ENCODE measurements around the gene XYLT1. TPM values are rescaled to one million over a fixed set of nuclear protein-coding genes. Genes with fewer than 3 reads are reported as not detected.

Gene XYLT1
- total RNA-seq, 2 donors from 2014 or later = 21.4 to 22.6 TPM

- Mint-ChIP-seq H3K36me3 (ENCODE audit: low read depth) (peaks cover 4% of the 10 kb centered on the region), H3K4me3 (no peak overlapping the region)
- ATAC-seq (replicated peaks) = peak; percentile 69
These were observed 218.7 kb downstream of the XYLT1 start for GRCh38 chr16:17252064-17252463.

GRCh38 chr16:17251496-17251895 is 219.3 kb downstream of the XYLT1 start:
- Mint-ChIP-seq H3K9me3 (no peaks in the 10 kb centered on the region), H3K4me3 (no peak overlapping the region), H3K27ac (peak overlapping the region; percentile 18), H3K4me1 (peaks cover 10% of the 10 kb centered on the region), H3K27me3 (no peaks in the 10 kb centered on the region), H3K36me3 (ENCODE audit: low read depth) (no peaks in the 10 kb centered on the region)
- no peak for ATAC-seq (replicated peaks)

More at GRCh38 chr16:17252064-17252463, 218.7 kb downstream of the XYLT1 start:
- H3K9me3 Mint-ChIP-seq = no peaks in the 10 kb centered on the region
- H3K27me3 Mint-ChIP-seq = no peaks in the 10 kb centered on the region
- H3K27ac Mint-ChIP-seq = no peak overlapping the region
- H3K4me1 Mint-ChIP-seq = peaks cover 6% of the 10 kb centered on the region

GRCh38 chr16:17246974-17247732 is 223.6 kb downstream of the XYLT1 start:
- no peak for ATAC-seq (replicated peaks)
- Mint-ChIP-seq H3K36me3 (ENCODE audit: low read depth) (no peaks in the 10 kb centered on the region), H3K27me3 (no peaks in the 10 kb centered on the region), H3K27ac (no peak overlapping the region), H3K4me1 (peaks cover 16% of the 10 kb centered on the region), H3K9me3 (no peaks in the 10 kb centered on the region), H3K4me3 (no peak overlapping the region)

- Mint-ChIP-seq H3K4me1 (peaks cover 16% of the 10 kb centered on the region), H3K36me3 (ENCODE audit: low read depth) (no peaks in the 10 kb centered on the region)
These were observed 224.4 kb downstream of the XYLT1 start for GRCh38 chr16:17246268-17246885.

GRCh38 chr16:17245776-17246175 is 225.0 kb downstream of the XYLT1 start:
- Mint-ChIP-seq H3K9me3 (no peaks in the 10 kb centered on the region), H3K27me3 (no peaks in the 10 kb centered on the region), H3K4me3 (no peak overlapping the region), H3K4me1 (peaks cover 16% of the 10 kb centered on the region), H3K27ac (no peak overlapping the region), H3K36me3 (ENCODE audit: low read depth) (no peaks in the 10 kb centered on the region)
- no peak for ATAC-seq (replicated peaks)

More at GRCh38 chr16:17246268-17246885, 224.4 kb downstream of the XYLT1 start:
- no peak overlapping the region for H3K27ac Mint-ChIP-seq
- H3K4me3 Mint-ChIP-seq = no peak overlapping the region
- ATAC-seq (replicated peaks) = no peak
- H3K27me3 Mint-ChIP-seq = no peaks in the 10 kb centered on the region
- no peaks in the 10 kb centered on the region for H3K9me3 Mint-ChIP-seq

GRCh38 chr16:17244872-17245551 is 225.7 kb downstream of the XYLT1 start:
- ATAC-seq (replicated peaks) = no peak
- no peaks in the 10 kb centered on the region for H3K9me3 Mint-ChIP-seq
- H3K27me3 Mint-ChIP-seq = no peaks in the 10 kb centered on the region
- H3K4me1 Mint-ChIP-seq = peaks cover 18% of the 10 kb centered on the region
- H3K27ac Mint-ChIP-seq = no peak overlapping the region
- no peak overlapping the region for H3K4me3 Mint-ChIP-seq
- no peaks in the 10 kb centered on the region for H3K36me3 Mint-ChIP-seq (ENCODE audit: low read depth)

- Mint-ChIP-seq H3K36me3 (ENCODE audit: low read depth) (peaks cover 12% of the 10 kb centered on the region), H3K27me3 (no peaks in the 10 kb centered on the region), H3K4me3 (no peak overlapping the region), H3K9me3 (no peaks in the 10 kb centered on the region), H3K4me1 (peaks cover 30% of the 10 kb centered on the region), H3K27ac (no peak overlapping the region)
- ATAC-seq (replicated peaks) = no peak
These were observed 229.4 kb downstream of the XYLT1 start for GRCh38 chr16:17241264-17241835.

- H3K36me3 Mint-ChIP-seq (ENCODE audit: low read depth) = peaks cover 14% of the 10 kb centered on the region
- ATAC-seq (replicated peaks) = peak; percentile 86
- H3K27me3 Mint-ChIP-seq = no peaks in the 10 kb centered on the region
- peaks cover 25% of the 10 kb centered on the region for H3K4me1 Mint-ChIP-seq
- H3K9me3 Mint-ChIP-seq = no peaks in the 10 kb centered on the region
- no peak overlapping the region for H3K27ac Mint-ChIP-seq
- H3K4me3 Mint-ChIP-seq = peak overlapping the region; percentile 4
These were observed 232.3 kb downstream of the XYLT1 start for GRCh38 chr16:17238285-17239028.

GRCh38 chr16:17237350-17237944 is 233.3 kb downstream of the XYLT1 start:
- ATAC-seq (replicated peaks) = no peak
- Mint-ChIP-seq H3K4me1 (peaks cover 26% of the 10 kb centered on the region), H3K27me3 (no peaks in the 10 kb centered on the region), H3K4me3 (no peak overlapping the region), H3K9me3 (no peaks in the 10 kb centered on the region), H3K36me3 (ENCODE audit: low read depth) (peaks cover 14% of the 10 kb centered on the region), H3K27ac (no peak overlapping the region)

GRCh38 chr16:17235147-17235815 is 235.5 kb downstream of the XYLT1 start:
- no peak overlapping the region for H3K27ac Mint-ChIP-seq
- H3K9me3 Mint-ChIP-seq = no peaks in the 10 kb centered on the region
- no peaks in the 10 kb centered on the region for H3K27me3 Mint-ChIP-seq
- peaks cover 14% of the 10 kb centered on the region for H3K36me3 Mint-ChIP-seq (ENCODE audit: low read depth)
- no peak for ATAC-seq (replicated peaks)
- H3K4me1 Mint-ChIP-seq = peaks cover 28% of the 10 kb centered on the region
- H3K4me3 Mint-ChIP-seq = no peak overlapping the region

- Mint-ChIP-seq H3K4me1 (peaks cover 10% of the 10 kb centered on the region), H3K27me3 (no peaks in the 10 kb centered on the region), H3K9me3 (no peaks in the 10 kb centered on the region), H3K4me3 (no peak overlapping the region), H3K27ac (no peak overlapping the region), H3K36me3 (ENCODE audit: low read depth) (peaks cover 14% of the 10 kb centered on the region)
- ATAC-seq (replicated peaks) = no peak
These were observed 237.3 kb downstream of the XYLT1 start for GRCh38 chr16:17233318-17234002.

- Mint-ChIP-seq H3K27ac (no peak overlapping the region), H3K36me3 (ENCODE audit: low read depth) (peaks cover 13% of the 10 kb centered on the region), H3K9me3 (no peaks in the 10 kb centered on the region), H3K4me3 (no peak overlapping the region), H3K4me1 (peaks cover 5% of the 10 kb centered on the region), H3K27me3 (no peaks in the 10 kb centered on the region)
- no peak for ATAC-seq (replicated peaks)
These were observed 238.3 kb downstream of the XYLT1 start for GRCh38 chr16:17232487-17232886.

GRCh38 chr16:17231972-17232371 is 238.8 kb downstream of the XYLT1 start:
- peaks cover 4% of the 10 kb centered on the region for H3K4me1 Mint-ChIP-seq
- H3K9me3 Mint-ChIP-seq = no peaks in the 10 kb centered on the region
- no peak overlapping the region for H3K4me3 Mint-ChIP-seq
- no peak for ATAC-seq (replicated peaks)
- H3K27me3 Mint-ChIP-seq = no peaks in the 10 kb centered on the region
- H3K36me3 Mint-ChIP-seq (ENCODE audit: low read depth) = peaks cover 8% of the 10 kb centered on the region
- no peak overlapping the region for H3K27ac Mint-ChIP-seq
